Measurements from ENCODE around the gene TEX48.

The TEX48 gene

DNA sequence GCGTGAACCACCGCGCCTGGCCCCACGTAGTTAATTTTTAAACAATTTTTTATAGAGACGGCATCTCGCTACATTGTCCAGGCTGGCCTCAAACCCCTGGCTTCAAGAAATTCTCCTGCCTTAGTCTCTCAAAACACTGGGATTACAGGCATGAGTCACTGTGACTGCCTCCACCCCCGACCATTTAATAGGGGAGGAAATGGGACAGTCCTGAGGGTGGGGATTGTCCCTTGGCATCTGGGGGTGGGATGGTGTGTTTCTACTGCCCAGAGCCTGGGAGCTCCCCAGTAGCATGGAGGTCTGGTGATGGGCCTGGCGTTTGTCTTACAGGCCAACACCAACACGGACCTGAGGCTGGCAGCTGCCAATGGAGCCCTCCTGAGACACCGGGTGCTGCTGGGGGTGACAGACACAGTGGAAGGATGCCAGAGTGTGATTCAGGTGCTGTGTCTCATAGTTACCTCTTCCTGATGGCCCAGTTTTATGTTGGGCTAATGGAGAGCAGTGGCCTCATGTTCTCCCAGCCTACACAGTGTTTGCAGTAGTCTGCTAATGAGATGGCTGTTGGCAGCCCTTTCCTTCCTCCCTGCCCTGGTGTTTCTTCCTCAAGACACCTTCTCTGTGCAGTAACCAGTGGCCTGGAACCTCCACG is 48.4 kb downstream of the TEX48 start:
- Histone ChIP-seq H2AK5ac (ENCODE audit: low read length) (no peak overlapping the region), H4K8ac (ENCODE audit: low read depth, low read length) (no peak overlapping the region), H2BK120ac (ENCODE audit: insufficient read depth, low read length, poor library complexity) (no peak overlapping the region), H3K79me1 (ENCODE audit: low read length) (no peaks in the 10 kb centered on the region), H3K4me1 (ENCODE audit: control insufficient read depth in 1 of 2, insufficient read depth in 2 of 2, low read length in 2 of 2) (no peaks in the 10 kb centered on the region), H3K79me2 (ENCODE audit: control insufficient read depth, insufficient read depth, low read length, poor library complexity) (no peaks in the 10 kb centered on the region), H2BK5ac (ENCODE audit: low read depth, low read length, poor library complexity) (no peak overlapping the region), H3K9me3 (ENCODE audit: insufficient read depth, low read depth, low read length) (peaks cover 1% of the 10 kb centered on the region), H4K91ac (ENCODE audit: low read depth, low read length) (no peak overlapping the region), H2AFZ (ENCODE audit: insufficient read depth, low read length, poor library complexity) (no peak overlapping the region), H3K4me2 (ENCODE audit: low read length) (no peak overlapping the region), H4K12ac (ENCODE audit: low read depth, low read length) (no peak overlapping the region), H3K23ac (ENCODE audit: low read length) (no peak overlapping the region), H3K27ac (ENCODE audit: low read depth, low read length) (no peak overlapping the region), H3K14ac (ENCODE audit: low read length) (no peak overlapping the region), H3K18ac (ENCODE audit: low read length) (no peak overlapping the region), H3K27me3 (ENCODE audit: insufficient read depth, low read length) (no peaks in the 10 kb centered on the region), H2BK12ac (ENCODE audit: low read length) (no peak overlapping the region), H3K9ac (ENCODE audit: low read length) (no peak overlapping the region), H3K36me3 (ENCODE audit: control insufficient read depth in 1 of 2, insufficient read depth in 2 of 2, low read length in 2 of 2) (peaks cover 16 to 25% of the 10 kb centered on the region in 2 experiments), H3K4me3 (ENCODE audit: low read depth, low read length) (no peak overlapping the region), H3K4ac (ENCODE audit: low read depth, low read length) (no peak overlapping the region)
- no CpG with 5 or more reads among the region's 11 CpGs for WGBS (ENCODE audit: extremely low coverage, insufficient coverage, insufficient read length)
- no peak for DNase-seq

DNA sequence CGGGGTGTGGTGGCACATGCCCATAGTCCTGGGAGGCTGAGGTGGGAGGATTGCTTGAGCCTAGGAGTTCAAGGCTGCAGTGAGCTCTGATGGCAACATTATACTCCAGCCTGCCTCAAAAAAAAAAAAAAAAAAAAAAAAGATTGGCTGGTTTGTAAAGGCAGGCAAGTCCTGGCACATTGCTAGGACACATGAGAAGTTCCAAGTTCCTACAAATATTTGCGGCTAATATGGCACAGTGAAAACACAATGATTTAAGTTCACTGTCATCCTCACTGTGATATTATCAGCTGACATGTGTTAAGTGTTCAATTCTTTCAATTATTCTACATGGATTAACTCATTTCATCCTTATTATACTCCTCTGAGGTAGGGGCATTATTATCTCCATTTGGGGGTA is 50.8 kb downstream of the TEX48 start:
- Histone ChIP-seq H2BK120ac (ENCODE audit: insufficient read depth, low read length, poor library complexity) (no peak overlapping the region), H3K14ac (ENCODE audit: low read length) (no peak overlapping the region), H3K4me1 (ENCODE audit: control insufficient read depth in 1 of 2, insufficient read depth in 2 of 2, low read length in 2 of 2) (no peaks in the 10 kb centered on the region), H2AK5ac (ENCODE audit: low read length) (no peak overlapping the region), H2BK5ac (ENCODE audit: low read depth, low read length, poor library complexity) (no peak overlapping the region), H2AFZ (ENCODE audit: insufficient read depth, low read length, poor library complexity) (no peak overlapping the region), H4K12ac (ENCODE audit: low read depth, low read length) (no peak overlapping the region), H3K27ac (ENCODE audit: low read depth, low read length) (no peak overlapping the region), H3K9me3 (ENCODE audit: insufficient read depth, low read depth, low read length) (peaks cover 1% of the 10 kb centered on the region), H4K91ac (ENCODE audit: low read depth, low read length) (no peak overlapping the region), H3K4me2 (ENCODE audit: low read length) (no peak overlapping the region), H3K23ac (ENCODE audit: low read length) (no peak overlapping the region), H3K79me1 (ENCODE audit: low read length) (no peaks in the 10 kb centered on the region), H4K8ac (ENCODE audit: low read depth, low read length) (no peak overlapping the region), H3K79me2 (ENCODE audit: control insufficient read depth, insufficient read depth, low read length, poor library complexity) (peaks cover 2% of the 10 kb centered on the region), H3K18ac (ENCODE audit: low read length) (no peak overlapping the region), H3K4me3 (ENCODE audit: low read depth, low read length) (no peak overlapping the region), H3K4ac (ENCODE audit: low read depth, low read length) (no peak overlapping the region), H3K9ac (ENCODE audit: low read length) (no peak overlapping the region), H2BK12ac (ENCODE audit: low read length) (no peak overlapping the region), H3K36me3 (ENCODE audit: control insufficient read depth in 1 of 2, insufficient read depth in 2 of 2, low read length in 2 of 2) (peaks cover 20 to 26% of the 10 kb centered on the region in 2 experiments), H3K27me3 (ENCODE audit: insufficient read depth, low read length) (no peaks in the 10 kb centered on the region)
- WGBS (ENCODE audit: extremely low coverage, insufficient coverage, insufficient read length), result no CpG with 5 or more reads among the region's 2 CpGs
- no peak for DNase-seq

GRCh38 chr9:114629563-114630090 is 52.4 kb downstream of the TEX48 start:
- no peaks in the 10 kb centered on the region for H3K27me3 ChIP-seq (ENCODE audit: insufficient read depth, low read length)
- no peak overlapping the region for H2AK5ac ChIP-seq (ENCODE audit: low read length)
- H2BK5ac ChIP-seq (ENCODE audit: low read depth, low read length, poor library complexity), result no peak overlapping the region
- H2BK12ac ChIP-seq (ENCODE audit: low read length), result no peak overlapping the region
- H3K23ac ChIP-seq (ENCODE audit: low read length), result no peak overlapping the region
- WGBS (ENCODE audit: extremely low coverage, insufficient coverage, insufficient read length), result no CpG with 5 or more reads among the region's 7 CpGs
- no peak overlapping the region for H3K18ac ChIP-seq (ENCODE audit: low read length)
- H3K4me3 ChIP-seq (ENCODE audit: low read depth, low read length), result no peak overlapping the region
- H3K9ac ChIP-seq (ENCODE audit: low read length), result no peak overlapping the region
- H3K4me2 ChIP-seq (ENCODE audit: low read length), result no peak overlapping the region
- no peak overlapping the region for H4K91ac ChIP-seq (ENCODE audit: low read depth, low read length)
- H3K79me2 ChIP-seq (ENCODE audit: control insufficient read depth, insufficient read depth, low read length, poor library complexity), result peaks cover 2% of the 10 kb centered on the region
- no peak for DNase-seq
- H3K4me1 ChIP-seq (ENCODE audit: control insufficient read depth in 1 of 2, insufficient read depth in 2 of 2, low read length in 2 of 2), result no peaks in the 10 kb centered on the region
- H3K4ac ChIP-seq (ENCODE audit: low read depth, low read length), result no peak overlapping the region
- no peak overlapping the region for H3K27ac ChIP-seq (ENCODE audit: low read depth, low read length)
- H2AFZ ChIP-seq (ENCODE audit: insufficient read depth, low read length, poor library complexity), result no peak overlapping the region
- H2BK120ac ChIP-seq (ENCODE audit: insufficient read depth, low read length, poor library complexity), result no peak overlapping the region
- H4K12ac ChIP-seq (ENCODE audit: low read depth, low read length), result no peak overlapping the region
- no peak overlapping the region for H4K8ac ChIP-seq (ENCODE audit: low read depth, low read length)
- no peaks in the 10 kb centered on the region for H3K79me1 ChIP-seq (ENCODE audit: low read length)
- H3K36me3 ChIP-seq (ENCODE audit: control insufficient read depth in 1 of 2, insufficient read depth in 2 of 2, low read length in 2 of 2), result peaks cover 20 to 26% of the 10 kb centered on the region in 2 experiments
- H3K9me3 ChIP-seq (ENCODE audit: insufficient read depth, low read depth, low read length), result peaks cover 1% of the 10 kb centered on the region
- no peak overlapping the region for H3K14ac ChIP-seq (ENCODE audit: low read length)

DNA sequence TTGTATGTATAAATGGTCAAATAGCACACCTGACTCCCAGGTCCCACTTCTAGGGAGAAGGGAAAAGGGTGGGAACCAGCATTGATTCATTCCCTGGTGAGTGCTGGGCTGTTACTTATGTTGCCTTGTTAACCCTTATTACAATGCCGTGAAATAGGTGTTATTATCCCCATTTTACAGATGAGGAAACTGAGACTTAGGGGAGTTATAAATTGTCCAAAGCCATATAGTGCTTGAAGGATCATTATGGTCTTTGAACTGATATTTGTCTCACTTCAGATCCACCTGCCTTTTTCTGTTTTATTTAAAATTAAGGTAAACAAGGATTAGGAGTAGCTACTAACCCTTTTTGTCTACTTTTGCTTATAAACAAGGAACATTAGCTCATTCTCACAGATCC is 54.4 kb downstream of the TEX48 start:
- no peak for DNase-seq
- Histone ChIP-seq H4K12ac (ENCODE audit: low read depth, low read length) (no peak overlapping the region), H2BK12ac (ENCODE audit: low read length) (no peak overlapping the region), H2AK5ac (ENCODE audit: low read length) (no peak overlapping the region), H3K18ac (ENCODE audit: low read length) (no peak overlapping the region), H3K79me2 (ENCODE audit: control insufficient read depth, insufficient read depth, low read length, poor library complexity) (peaks cover 2% of the 10 kb centered on the region), H3K9me3 (ENCODE audit: insufficient read depth, low read depth, low read length) (peaks cover 1% of the 10 kb centered on the region), H3K79me1 (ENCODE audit: low read length) (no peaks in the 10 kb centered on the region), H3K14ac (ENCODE audit: low read length) (no peak overlapping the region), H4K91ac (ENCODE audit: low read depth, low read length) (no peak overlapping the region), H2BK120ac (ENCODE audit: insufficient read depth, low read length, poor library complexity) (no peak overlapping the region), H2AFZ (ENCODE audit: insufficient read depth, low read length, poor library complexity) (no peak overlapping the region), H3K27ac (ENCODE audit: low read depth, low read length) (no peak overlapping the region), H3K4me2 (ENCODE audit: low read length) (no peak overlapping the region), H3K9ac (ENCODE audit: low read length) (no peak overlapping the region), H2BK5ac (ENCODE audit: low read depth, low read length, poor library complexity) (no peak overlapping the region), H3K23ac (ENCODE audit: low read length) (no peak overlapping the region), H3K4me1 (ENCODE audit: control insufficient read depth in 1 of 2, insufficient read depth in 2 of 2, low read length in 2 of 2) (peaks cover 0 to 2% of the 10 kb centered on the region in 2 experiments), H3K4me3 (ENCODE audit: low read depth, low read length) (no peak overlapping the region), H4K8ac (ENCODE audit: low read depth, low read length) (no peak overlapping the region), H3K27me3 (ENCODE audit: insufficient read depth, low read length) (no peaks in the 10 kb centered on the region), H3K4ac (ENCODE audit: low read depth, low read length) (no peak overlapping the region), H3K36me3 (ENCODE audit: control insufficient read depth in 1 of 2, insufficient read depth in 2 of 2, low read length in 2 of 2) (peaks cover 11 to 13% of the 10 kb centered on the region in 2 experiments)
- no CpG with 5 or more reads among the region's 1 CpG for WGBS (ENCODE audit: extremely low coverage, insufficient coverage, insufficient read length)

Measured in trophoblast cell (in vitro differentiated cells and primary cell).